ENCODE data around the gene SGO1. TPM values are rescaled to one million over a fixed set of nuclear protein-coding genes. Genes with fewer than 3 reads are reported as not detected.

The SGO1 gene
- polyA plus RNA-seq, 1 of the 3 experiments (the other 2 are of a cell fraction), result 2.2 TPM

DNA sequence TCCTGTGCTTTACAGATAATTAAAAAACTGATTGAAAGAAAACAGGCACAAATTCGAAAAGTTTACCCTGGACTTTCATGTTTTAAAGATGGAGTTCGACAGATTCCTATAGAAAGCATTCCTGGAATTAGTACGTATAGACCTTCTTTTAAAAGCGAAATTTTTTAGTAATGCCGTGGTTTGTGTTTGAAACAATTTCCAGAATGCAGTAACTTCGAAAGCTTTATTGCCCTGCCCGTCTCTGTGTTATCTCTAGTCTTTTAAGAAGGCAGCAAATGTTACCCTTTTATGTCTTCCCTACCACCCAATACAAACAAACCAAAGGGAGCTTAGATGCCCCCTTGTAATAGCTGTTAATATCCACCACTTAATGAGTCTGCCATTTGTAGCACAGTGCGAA, 39.7 kb downstream of the SGO1 start:
- H3K79me2 ChIP-seq (ENCODE audit: insufficient read depth), result no peaks in the 10 kb centered on the region
- H3K36me3 ChIP-seq (replicated peaks in 1 of 2; ENCODE audit: control insufficient read depth in 1 of 2, insufficient read depth in 2 of 2, low read length in 1 of 2), result peaks cover 0 to under 1% of the 10 kb centered on the region in 2 experiments
- no peaks in the 10 kb centered on the region for H3K9me2 ChIP-seq
- H3K4me3 ChIP-seq (ENCODE audit: low read depth in 2 of 2, low read length in 1 of 2), result no peak overlapping the region
- ChIA-PET CTCF (no interaction called here), POLR2A (no interaction called here)
- H3K27me3 ChIP-seq (ENCODE audit: insufficient read depth), result no peaks in the 10 kb centered on the region
- no peak for TF ChIP-seq MXI1 (IDR thresholded peaks at IDR 0.05; ENCODE audit: low read depth, low read length)
- TF ChIP-seq, protein P1, sequence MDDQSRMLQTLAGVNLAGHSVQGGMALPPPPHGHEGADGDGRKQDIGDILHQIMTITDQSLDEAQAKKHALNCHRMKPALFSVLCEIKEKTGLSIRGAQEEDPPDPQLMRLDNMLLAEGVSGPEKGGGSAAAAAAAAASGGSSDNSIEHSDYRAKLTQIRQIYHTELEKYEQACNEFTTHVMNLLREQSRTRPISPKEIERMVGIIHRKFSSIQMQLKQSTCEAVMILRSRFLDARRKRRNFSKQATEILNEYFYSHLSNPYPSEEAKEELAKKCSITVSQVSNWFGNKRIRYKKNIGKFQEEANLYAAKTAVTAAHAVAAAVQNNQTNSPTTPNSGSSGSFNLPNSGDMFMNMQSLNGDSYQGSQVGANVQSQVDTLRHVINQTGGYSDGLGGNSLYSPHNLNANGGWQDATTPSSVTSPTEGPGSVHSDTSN (IDR thresholded peaks at IDR 0.05), result no peak
- no peak for TF ChIP-seq FOXM1 (IDR thresholded peaks at IDR 0.05; ENCODE audit: low read depth)
- no peak for TF ChIP-seq SMC3 (IDR thresholded peaks at IDR 0.05; ENCODE audit: low read depth, low read length)
- no peak for TF ChIP-seq NRF1 (IDR thresholded peaks at IDR 0.05; ENCODE audit: low read depth, low read length)
- no peak overlapping the region for H3K9ac ChIP-seq
- no peaks in the 10 kb centered on the region for H3F3A ChIP-seq (replicated peaks; ENCODE audit: insufficient read depth)
- H3K27ac ChIP-seq (ENCODE audit: low read depth in 2 of 2, low read length in 1 of 2), result no peak overlapping the region
- peaks cover 0 to 14% of the 10 kb centered on the region in 2 experiments; a peak in 2 of 4 replicates for H3K4me1 ChIP-seq (ENCODE audit: control insufficient read depth in 1 of 2, insufficient read depth in 2 of 2, low read depth in 1 of 2, low read length in 1 of 2)
- no peaks in the 10 kb centered on the region for H3K9me3 ChIP-seq
- H4K20me1 ChIP-seq (ENCODE audit: insufficient read depth), result no peaks in the 10 kb centered on the region
- H2AFZ ChIP-seq (ENCODE audit: low read depth), result no peak overlapping the region
- DNase-seq, result no peak
- no peak overlapping the region for H3K4me2 ChIP-seq
- WGBS (ENCODE audit: low lambda C conversion rate), result 92% methylated on average over 8 of the region's 8 CpGs

DNA sequence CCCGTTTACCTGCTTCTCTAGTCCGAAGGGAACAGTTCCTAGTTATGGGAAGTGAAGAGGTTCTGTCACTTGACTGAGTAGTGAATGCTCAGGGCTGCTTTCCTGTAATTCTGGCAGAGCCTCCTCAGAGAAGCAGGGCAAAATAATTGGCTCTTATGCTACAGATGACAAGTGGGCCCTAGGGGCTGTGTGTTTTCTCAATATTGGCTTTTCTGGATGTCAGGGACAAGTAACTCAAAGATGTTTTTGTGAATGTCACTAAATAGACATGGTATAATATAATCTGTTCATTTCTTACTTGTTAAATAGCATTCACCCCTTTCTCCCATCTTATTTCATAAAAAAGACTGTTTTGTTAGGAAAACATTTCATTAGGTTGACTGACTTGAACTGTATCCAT, 40.1 kb downstream of the SGO1 start:
- Histone ChIP-seq H3K9ac (no peak overlapping the region), H3K4me2 (no peak overlapping the region), H2AFZ (ENCODE audit: low read depth) (no peak overlapping the region), H3K79me2 (ENCODE audit: insufficient read depth) (no peaks in the 10 kb centered on the region), H4K20me1 (ENCODE audit: insufficient read depth) (no peaks in the 10 kb centered on the region), H3F3A (replicated peaks; ENCODE audit: insufficient read depth) (no peaks in the 10 kb centered on the region), H3K36me3 (replicated peaks in 1 of 2; ENCODE audit: control insufficient read depth in 1 of 2, insufficient read depth in 2 of 2, low read length in 1 of 2) (no peaks in the 10 kb centered on the region), H3K27ac (ENCODE audit: low read depth in 2 of 2, low read length in 1 of 2) (no peak overlapping the region), H3K27me3 (ENCODE audit: insufficient read depth) (no peaks in the 10 kb centered on the region), H3K9me2 (no peaks in the 10 kb centered on the region), H3K4me1 (ENCODE audit: control insufficient read depth in 1 of 2, insufficient read depth in 2 of 2, low read depth in 1 of 2, low read length in 1 of 2) (peaks cover 0 to 14% of the 10 kb centered on the region in 2 experiments; a peak in 2 of 4 replicates), H3K9me3 (no peaks in the 10 kb centered on the region), H3K4me3 (ENCODE audit: low read depth in 2 of 2, low read length in 1 of 2) (no peak overlapping the region)
- ChIA-PET POLR2A (no interaction called here), CTCF (no interaction called here)
- peak; percentile 17 for DNase-seq
- no peak for TF ChIP-seq YY1 (IDR thresholded peaks at IDR 0.05; ENCODE audit: low read depth)
- TF ChIP-seq, protein P2, sequence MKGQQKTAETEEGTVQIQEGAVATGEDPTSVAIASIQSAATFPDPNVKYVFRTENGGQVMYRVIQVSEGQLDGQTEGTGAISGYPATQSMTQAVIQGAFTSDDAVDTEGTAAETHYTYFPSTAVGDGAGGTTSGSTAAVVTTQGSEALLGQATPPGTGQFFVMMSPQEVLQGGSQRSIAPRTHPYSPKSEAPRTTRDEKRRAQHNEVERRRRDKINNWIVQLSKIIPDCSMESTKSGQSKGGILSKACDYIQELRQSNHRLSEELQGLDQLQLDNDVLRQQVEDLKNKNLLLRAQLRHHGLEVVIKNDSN (IDR thresholded peaks at IDR 0.05; ENCODE audit: borderline replicate concordance, low read depth), result no peak
- TF ChIP-seq, protein P3, sequence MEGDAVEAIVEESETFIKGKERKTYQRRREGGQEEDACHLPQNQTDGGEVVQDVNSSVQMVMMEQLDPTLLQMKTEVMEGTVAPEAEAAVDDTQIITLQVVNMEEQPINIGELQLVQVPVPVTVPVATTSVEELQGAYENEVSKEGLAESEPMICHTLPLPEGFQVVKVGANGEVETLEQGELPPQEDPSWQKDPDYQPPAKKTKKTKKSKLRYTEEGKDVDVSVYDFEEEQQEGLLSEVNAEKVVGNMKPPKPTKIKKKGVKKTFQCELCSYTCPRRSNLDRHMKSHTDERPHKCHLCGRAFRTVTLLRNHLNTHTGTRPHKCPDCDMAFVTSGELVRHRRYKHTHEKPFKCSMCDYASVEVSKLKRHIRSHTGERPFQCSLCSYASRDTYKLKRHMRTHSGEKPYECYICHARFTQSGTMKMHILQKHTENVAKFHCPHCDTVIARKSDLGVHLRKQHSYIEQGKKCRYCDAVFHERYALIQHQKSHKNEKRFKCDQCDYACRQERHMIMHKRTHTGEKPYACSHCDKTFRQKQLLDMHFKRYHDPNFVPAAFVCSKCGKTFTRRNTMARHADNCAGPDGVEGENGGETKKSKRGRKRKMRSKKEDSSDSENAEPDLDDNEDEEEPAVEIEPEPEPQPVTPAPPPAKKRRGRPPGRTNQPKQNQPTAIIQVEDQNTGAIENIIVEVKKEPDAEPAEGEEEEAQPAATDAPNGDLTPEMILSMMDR (IDR thresholded peaks at IDR 0.05), result no peak
- no peak for TF ChIP-seq ELF1 (IDR thresholded peaks at IDR 0.05)
- no peak for TF ChIP-seq RAD21 (IDR thresholded peaks at IDR 0.05; ENCODE audit: low read length)
- TF ChIP-seq POLR2AphosphoS5 (IDR thresholded peaks at IDR 0.05; ENCODE audit: low read depth, low read length), result no peak
- TF ChIP-seq SMC3 (IDR thresholded peaks at IDR 0.05; ENCODE audit: low read depth, low read length), result no peak
- no peak for TF ChIP-seq GATA2 (CRISPR knock-in tag; IDR thresholded peaks at IDR 0.05)
- TF ChIP-seq GABPA (IDR thresholded peaks at IDR 0.05; ENCODE audit: low read depth), result no peak
- WGBS (ENCODE audit: low lambda C conversion rate), result 84% methylated on average over 2 of the region's 2 CpGs

Measured in SK-N-SH (cell line).